ENCODE measurements around the gene WTAP.
A peak's percentile ranks its signal among the peaks of the same experiment; 100 is the strongest.
"Not testable (repeated sequence)": the region's sequence is repeated elsewhere in the genome, so short reads cannot be mapped to it uniquely, and the experiment has no call there.

Gene WTAP

GRCh38 chr6:159715605-159716004 is 11.7 kb upstream of the WTAP start:
- Histone ChIP-seq H3K9me3 (ENCODE audit: control insufficient read depth in 1 of 2, low read length in 2 of 2) (no peaks in the 10 kb centered on the region), H3K4me3 (ENCODE audit: low read depth in 1 of 2, low read length in 2 of 2) (no peak overlapping the region), H3K27me3 (ENCODE audit: control insufficient read depth in 1 of 2, insufficient read depth in 2 of 2, low read length in 2 of 2) (no peaks in the 10 kb centered on the region), H3K36me3 (ENCODE audit: control insufficient read depth in 1 of 2, insufficient read depth in 2 of 2, low read length in 2 of 2) (peaks cover 0 to 3% of the 10 kb centered on the region in 2 donors), H3K27ac (ENCODE audit: low read depth, low read length) (no peak overlapping the region), H3K9ac (ENCODE audit: low read depth in 1 of 2, low read length in 2 of 2) (no peak overlapping the region), H3K4me1 (ENCODE audit: control insufficient read depth in 1 of 2, insufficient read depth in 2 of 2, low read length in 2 of 2) (peaks cover 0 to 9% of the 10 kb centered on the region in 2 donors)

DNA sequence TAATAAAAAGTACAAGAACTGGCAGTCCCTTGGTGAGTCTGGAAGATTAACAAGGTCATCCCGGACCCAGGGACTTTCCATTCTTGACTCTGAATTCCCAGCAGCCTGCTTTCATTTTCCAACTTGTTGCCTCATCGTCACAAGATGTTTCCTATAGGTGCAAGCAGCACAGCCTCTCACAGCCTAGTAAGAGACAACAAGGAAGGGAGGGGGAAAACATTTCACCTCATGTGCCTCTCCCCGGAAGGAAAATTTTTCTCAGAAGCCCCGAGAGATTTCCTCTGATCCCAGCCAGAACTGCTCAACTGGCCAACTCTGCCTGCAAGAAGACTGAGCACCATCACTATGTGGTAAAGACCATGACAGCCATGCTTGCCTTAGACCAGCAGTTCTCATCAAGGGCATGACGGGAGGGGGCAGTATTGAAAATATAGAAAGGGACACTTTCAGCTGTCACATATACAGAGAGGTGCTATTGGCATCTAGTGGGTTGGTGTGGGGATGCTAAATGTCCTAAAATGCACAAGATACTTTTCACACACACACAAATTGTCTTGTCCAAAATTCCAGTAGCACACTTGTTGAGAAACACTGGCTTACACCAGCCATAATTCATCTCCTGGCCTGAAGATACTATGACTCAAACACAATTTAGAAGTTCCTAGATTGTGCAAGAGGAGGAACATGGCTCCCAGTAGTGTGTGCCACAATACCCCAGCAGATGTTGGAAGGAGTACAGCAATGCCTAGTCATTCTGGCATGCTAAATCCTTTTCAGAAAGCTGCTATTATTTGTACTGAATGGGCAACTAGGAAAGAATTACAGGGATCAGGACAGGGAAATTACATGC is 10.8 kb upstream of the WTAP start:
- H3K9ac ChIP-seq (ENCODE audit: low read depth in 1 of 2, low read length in 2 of 2): no peak overlapping the region

DNA sequence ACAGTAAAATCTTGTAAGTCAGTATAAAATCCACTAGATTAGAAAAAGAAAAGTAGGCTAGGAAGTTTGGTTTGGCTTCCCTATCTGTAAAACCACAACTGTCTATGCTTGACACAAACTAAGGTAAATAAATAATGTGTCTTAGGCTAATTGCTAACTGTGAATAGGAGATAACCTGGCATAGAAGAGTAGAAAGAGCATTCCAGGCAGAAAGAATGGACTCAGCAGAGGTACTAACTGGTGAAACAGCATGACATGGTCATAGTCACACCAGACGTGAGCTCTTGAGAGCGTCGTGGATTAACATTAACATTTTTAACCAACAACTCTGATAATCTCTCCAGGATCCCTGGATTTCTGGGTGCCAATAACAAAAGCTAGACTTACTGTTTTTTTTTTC is 8.7 kb upstream of the WTAP start:
- no peaks in the 10 kb centered on the region for H3K27me3 ChIP-seq (ENCODE audit: control insufficient read depth in 1 of 2, insufficient read depth in 2 of 2, low read length in 2 of 2)
- no peaks in the 10 kb centered on the region for H3K9me3 ChIP-seq (ENCODE audit: control insufficient read depth in 1 of 2, low read length in 2 of 2)
- H3K4me1 ChIP-seq (ENCODE audit: control insufficient read depth in 1 of 2, insufficient read depth in 2 of 2, low read length in 2 of 2): peaks cover 0 to 9% of the 10 kb centered on the region in 2 donors
- no peak overlapping the region for H3K9ac ChIP-seq (ENCODE audit: low read depth in 1 of 2, low read length in 2 of 2)
- peaks cover 0 to 6% of the 10 kb centered on the region in 2 donors for H3K36me3 ChIP-seq (ENCODE audit: control insufficient read depth in 1 of 2, insufficient read depth in 2 of 2, low read length in 2 of 2)
- no peak overlapping the region for H3K4me3 ChIP-seq (ENCODE audit: low read depth in 1 of 2, low read length in 2 of 2)
- H3K27ac ChIP-seq (ENCODE audit: low read depth, low read length): no peak overlapping the region

More for the DNA sequence above, 10.8 kb upstream of the WTAP start:
- Histone ChIP-seq H3K27me3 (ENCODE audit: control insufficient read depth in 1 of 2, insufficient read depth in 2 of 2, low read length in 2 of 2) (no peaks in the 10 kb centered on the region), H3K27ac (ENCODE audit: low read depth, low read length) (peak overlapping the region; percentile 34), H3K4me3 (ENCODE audit: low read depth in 1 of 2, low read length in 2 of 2) (no peak overlapping the region), H3K9me3 (ENCODE audit: control insufficient read depth in 1 of 2, low read length in 2 of 2) (no peaks in the 10 kb centered on the region), H3K4me1 (ENCODE audit: control insufficient read depth in 1 of 2, insufficient read depth in 2 of 2, low read length in 2 of 2) (peaks cover 0 to 9% of the 10 kb centered on the region in 2 donors), H3K36me3 (ENCODE audit: control insufficient read depth in 1 of 2, insufficient read depth in 2 of 2, low read length in 2 of 2) (peaks cover 0 to 3% of the 10 kb centered on the region in 2 donors)

DNA sequence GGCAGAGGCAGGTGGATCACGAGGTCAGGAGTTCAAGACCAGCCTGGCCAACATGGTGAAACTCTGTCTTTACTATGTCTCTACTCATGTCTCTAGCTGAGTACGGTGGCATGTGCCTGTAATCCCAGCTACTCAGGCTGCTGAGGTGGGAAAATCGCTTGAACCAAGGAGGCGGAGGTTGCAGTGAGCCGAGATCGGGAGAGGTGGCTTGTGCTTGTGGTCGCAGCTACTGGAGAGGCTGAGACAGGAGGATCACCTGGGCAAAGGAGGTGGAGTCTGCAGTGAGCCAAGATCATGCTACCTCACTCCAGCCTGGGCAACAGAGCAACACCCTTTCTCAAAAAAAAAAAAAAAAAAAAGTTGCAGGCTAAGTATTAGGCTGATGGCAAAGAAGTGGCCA is 8.0 kb upstream of the WTAP start:
- Histone ChIP-seq H3K36me3 (ENCODE audit: control insufficient read depth in 1 of 2, insufficient read depth in 2 of 2, low read length in 2 of 2) (peaks cover 0 to 6% of the 10 kb centered on the region in 2 donors), H3K27ac (ENCODE audit: low read depth, low read length) (no peak overlapping the region), H3K4me3 (ENCODE audit: low read depth in 1 of 2, low read length in 2 of 2) (no peak overlapping the region), H3K9me3 (ENCODE audit: control insufficient read depth in 1 of 2, low read length in 2 of 2) (no peaks in the 10 kb centered on the region), H3K4me1 (ENCODE audit: control insufficient read depth in 1 of 2, insufficient read depth in 2 of 2, low read length in 2 of 2) (peaks cover 0 to 8% of the 10 kb centered on the region in 2 donors), H3K27me3 (ENCODE audit: control insufficient read depth in 1 of 2, insufficient read depth in 2 of 2, low read length in 2 of 2) (no peaks in the 10 kb centered on the region), H3K9ac (ENCODE audit: low read depth in 1 of 2, low read length in 2 of 2) (no peak overlapping the region)

GRCh38 chr6:159720708-159721107 is 6.6 kb upstream of the WTAP start:
- H3K4me1 ChIP-seq (ENCODE audit: control insufficient read depth in 1 of 2, insufficient read depth in 2 of 2, low read length in 2 of 2): peaks cover under 1% of the 10 kb centered on the region in 2 donors
- no peaks in the 10 kb centered on the region for H3K27me3 ChIP-seq (ENCODE audit: control insufficient read depth in 1 of 2, insufficient read depth in 2 of 2, low read length in 2 of 2)
- no peak overlapping the region for H3K4me3 ChIP-seq (ENCODE audit: low read depth in 1 of 2, low read length in 2 of 2)
- H3K36me3 ChIP-seq (ENCODE audit: control insufficient read depth in 1 of 2, insufficient read depth in 2 of 2, low read length in 2 of 2): peaks cover 0 to 6% of the 10 kb centered on the region in 2 donors
- no peak overlapping the region for H3K27ac ChIP-seq (ENCODE audit: low read depth, low read length)
- H3K9ac ChIP-seq (ENCODE audit: low read depth in 1 of 2, low read length in 2 of 2): no peak overlapping the region
- no peaks in the 10 kb centered on the region for H3K9me3 ChIP-seq (ENCODE audit: control insufficient read depth in 1 of 2, low read length in 2 of 2)

GRCh38 chr6:159721981-159722380 is 5.3 kb upstream of the WTAP start:
- not testable (repeated sequence) for H3K9me3 ChIP-seq (ENCODE audit: control insufficient read depth in 1 of 2, low read length in 2 of 2); H3K9ac ChIP-seq (ENCODE audit: low read depth in 1 of 2, low read length in 2 of 2); H3K27ac ChIP-seq (ENCODE audit: low read depth, low read length); H3K36me3 ChIP-seq (ENCODE audit: control insufficient read depth in 1 of 2, insufficient read depth in 2 of 2, low read length in 2 of 2); H3K4me1 ChIP-seq (ENCODE audit: control insufficient read depth in 1 of 2, insufficient read depth in 2 of 2, low read length in 2 of 2); H3K27me3 ChIP-seq (ENCODE audit: control insufficient read depth in 1 of 2, insufficient read depth in 2 of 2, low read length in 2 of 2); H3K4me3 ChIP-seq (ENCODE audit: low read depth in 1 of 2, low read length in 2 of 2)

DNA sequence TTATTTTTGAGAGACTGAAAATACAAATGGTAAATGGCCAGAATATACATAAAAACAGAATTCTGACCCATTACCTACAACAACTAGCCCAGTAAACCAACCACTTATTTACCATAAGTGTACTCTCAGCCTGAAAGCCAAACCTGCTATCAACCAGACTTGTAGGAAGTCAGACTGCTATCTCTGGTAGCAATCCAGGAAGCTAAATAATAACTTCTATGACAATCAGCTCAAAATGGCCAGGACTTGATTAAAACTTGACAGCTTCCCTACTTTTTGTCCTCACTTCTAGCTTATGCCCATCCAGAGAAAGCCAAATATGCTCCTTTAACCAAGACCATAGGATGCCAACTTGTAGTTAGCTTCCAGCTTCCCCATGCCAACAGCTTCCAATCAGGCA is 4.7 kb upstream of the WTAP start:
- Histone ChIP-seq H3K4me1 (ENCODE audit: control insufficient read depth in 1 of 2, insufficient read depth in 2 of 2, low read length in 2 of 2) (peaks cover 6% of the 10 kb centered on the region in 2 donors), H3K9ac (ENCODE audit: low read depth in 1 of 2, low read length in 2 of 2) (no peak overlapping the region), H3K36me3 (ENCODE audit: control insufficient read depth in 1 of 2, insufficient read depth in 2 of 2, low read length in 2 of 2) (peaks cover 0 to 6% of the 10 kb centered on the region in 2 donors), H3K9me3 (ENCODE audit: control insufficient read depth in 1 of 2, low read length in 2 of 2) (no peaks in the 10 kb centered on the region), H3K27me3 (ENCODE audit: control insufficient read depth in 1 of 2, insufficient read depth in 2 of 2, low read length in 2 of 2) (no peaks in the 10 kb centered on the region), H3K27ac (ENCODE audit: low read depth, low read length) (no peak overlapping the region), H3K4me3 (ENCODE audit: low read depth in 1 of 2, low read length in 2 of 2) (no peak overlapping the region)

GRCh38 chr6:159723259-159723658 is 4.0 kb upstream of the WTAP start:
- H3K27me3 ChIP-seq (ENCODE audit: control insufficient read depth in 1 of 2, insufficient read depth in 2 of 2, low read length in 2 of 2): no peaks in the 10 kb centered on the region
- no peak overlapping the region for H3K4me3 ChIP-seq (ENCODE audit: low read depth in 1 of 2, low read length in 2 of 2)
- H3K9me3 ChIP-seq (ENCODE audit: control insufficient read depth in 1 of 2, low read length in 2 of 2): no peaks in the 10 kb centered on the region
- peaks cover 0 to 6% of the 10 kb centered on the region in 2 donors for H3K36me3 ChIP-seq (ENCODE audit: control insufficient read depth in 1 of 2, insufficient read depth in 2 of 2, low read length in 2 of 2)
- H3K27ac ChIP-seq (ENCODE audit: low read depth, low read length): no peak overlapping the region
- peaks cover 6% of the 10 kb centered on the region in 2 donors for H3K4me1 ChIP-seq (ENCODE audit: control insufficient read depth in 1 of 2, insufficient read depth in 2 of 2, low read length in 2 of 2)
- H3K9ac ChIP-seq (ENCODE audit: low read depth in 1 of 2, low read length in 2 of 2): no peak overlapping the region

- Histone ChIP-seq H3K4me1 (ENCODE audit: control insufficient read depth in 1 of 2, insufficient read depth in 2 of 2, low read length in 2 of 2) (peaks cover 15 to 17% of the 10 kb centered on the region in 2 donors), H3K36me3 (ENCODE audit: control insufficient read depth in 1 of 2, insufficient read depth in 2 of 2, low read length in 2 of 2) (peaks cover 0 to 3% of the 10 kb centered on the region in 2 donors), H3K9me3 (ENCODE audit: control insufficient read depth in 1 of 2, low read length in 2 of 2) (no peaks in the 10 kb centered on the region), H3K4me3 (ENCODE audit: low read depth in 1 of 2, low read length in 2 of 2) (no peak overlapping the region), H3K27ac (ENCODE audit: low read depth, low read length) (no peak overlapping the region), H3K9ac (ENCODE audit: low read depth in 1 of 2, low read length in 2 of 2) (no peak overlapping the region), H3K27me3 (ENCODE audit: control insufficient read depth in 1 of 2, insufficient read depth in 2 of 2, low read length in 2 of 2) (no peaks in the 10 kb centered on the region)
Observed at GRCh38 chr6:159724778-159725177, 2.5 kb upstream of the WTAP start.

DNA sequence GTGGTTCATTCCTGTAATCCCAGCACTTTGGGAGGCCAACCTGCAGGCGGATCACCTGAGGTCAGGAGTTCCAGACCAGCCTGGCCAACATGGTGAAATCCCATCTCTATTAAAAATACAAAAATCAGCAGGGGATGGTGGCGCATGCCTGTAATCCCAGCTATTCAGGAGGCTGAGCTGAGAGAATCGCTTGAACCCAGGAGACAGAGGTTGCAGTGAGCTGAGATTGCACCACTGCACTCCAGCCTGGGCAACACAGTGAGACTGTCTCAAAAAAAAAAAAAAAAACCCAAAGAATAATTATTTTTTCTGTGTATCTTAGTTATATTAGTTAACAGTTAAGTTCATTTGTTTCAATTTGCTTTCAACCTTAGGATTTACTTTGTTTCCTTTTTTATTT is 2.1 kb upstream of the WTAP start:
- not testable (repeated sequence) for H3K4me3 ChIP-seq (ENCODE audit: low read depth in 1 of 2, low read length in 2 of 2)
- H3K4me1 ChIP-seq (ENCODE audit: control insufficient read depth in 1 of 2, insufficient read depth in 2 of 2, low read length in 2 of 2): peaks cover 19 to 22% of the 10 kb centered on the region in 2 donors

More for the DNA sequence above, 2.1 kb upstream of the WTAP start:
- not testable (repeated sequence) for H3K9ac ChIP-seq (ENCODE audit: low read depth in 1 of 2, low read length in 2 of 2); H3K36me3 ChIP-seq (ENCODE audit: control insufficient read depth in 1 of 2, insufficient read depth in 2 of 2, low read length in 2 of 2); H3K27ac ChIP-seq (ENCODE audit: low read depth, low read length); H3K27me3 ChIP-seq (ENCODE audit: control insufficient read depth in 1 of 2, insufficient read depth in 2 of 2, low read length in 2 of 2); H3K9me3 ChIP-seq (ENCODE audit: control insufficient read depth in 1 of 2, low read length in 2 of 2)
